HG02642 (cell line): ENCODE results near the gene LPCAT1.
"Not testable (repeated sequence)": the region's sequence is repeated elsewhere in the genome, so short reads cannot be mapped to it uniquely, and the experiment has no call there.

Source experiments
- ATAC-seq: cut with Tn5 transposase; IDR thresholded peaks from one replicate; pipeline ENCODE4 v1.9.1; 2021; ENCODE audit warnings: mild to moderate bottlenecking; ENCODE audit not compliant: unreplicated experiment, poor library complexity

Gene LPCAT1

GRCh38 chr5:1543398-1544293, 19.9 kb upstream of the LPCAT1 start:
- ATAC-seq: no peak

DNA sequence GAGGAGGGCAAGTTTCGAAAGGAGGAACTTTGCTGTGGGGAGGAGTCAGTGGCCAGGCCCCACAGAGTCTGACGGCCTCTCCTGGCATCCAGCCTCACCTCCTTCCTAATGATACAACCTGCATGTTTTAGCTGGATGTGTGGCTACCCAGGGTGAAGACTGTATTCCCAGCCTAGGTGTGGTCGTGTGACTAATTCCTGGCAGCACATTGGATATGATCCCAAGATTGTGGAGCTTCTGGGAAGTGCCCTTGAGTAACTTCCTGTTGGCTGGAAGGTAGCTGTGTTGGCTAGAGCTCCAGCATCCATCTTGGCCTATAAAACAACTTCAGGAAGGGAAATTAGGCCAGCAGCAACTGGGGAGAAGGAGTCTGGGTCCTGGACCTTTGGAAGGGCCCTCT, 19.0 kb upstream of the LPCAT1 start:
- ATAC-seq: no peak

GRCh38 chr5:1541702-1542400, 18.1 kb upstream of the LPCAT1 start:
- ATAC-seq: no peak

- ATAC-seq: no peak
Measured at GRCh38 chr5:1540831-1541701, 17.3 kb upstream of the LPCAT1 start.

GRCh38 chr5:1540166-1540565, 16.4 kb upstream of the LPCAT1 start:
- ATAC-seq: no peak

GRCh38 chr5:1539393-1540161, 15.8 kb upstream of the LPCAT1 start:
- ATAC-seq: not testable (repeated sequence)

- ATAC-seq: no peak
Measured at GRCh38 chr5:1538741-1539392, 15.1 kb upstream of the LPCAT1 start.

DNA sequence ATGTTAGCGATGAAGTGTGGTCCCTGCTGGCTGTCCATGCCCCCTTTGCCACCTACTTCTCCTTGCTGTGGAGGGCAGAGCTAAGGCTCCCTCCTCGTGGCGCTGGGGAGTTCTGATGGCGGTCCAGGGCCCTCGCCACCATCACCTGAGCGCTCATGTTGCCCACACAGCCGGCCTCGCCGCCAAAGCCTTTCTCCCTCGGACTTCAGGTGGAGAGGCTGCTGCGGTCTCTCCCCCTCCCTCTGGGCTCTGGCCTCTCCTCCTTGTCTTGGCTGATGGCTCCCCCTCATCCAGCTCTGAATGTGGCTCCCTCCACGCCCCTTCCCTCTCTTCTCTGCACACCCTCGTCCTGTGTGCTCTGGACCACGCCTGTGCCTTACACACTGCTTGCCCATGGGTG, 14.5 kb upstream of the LPCAT1 start:
- no peak for ATAC-seq

DNA sequence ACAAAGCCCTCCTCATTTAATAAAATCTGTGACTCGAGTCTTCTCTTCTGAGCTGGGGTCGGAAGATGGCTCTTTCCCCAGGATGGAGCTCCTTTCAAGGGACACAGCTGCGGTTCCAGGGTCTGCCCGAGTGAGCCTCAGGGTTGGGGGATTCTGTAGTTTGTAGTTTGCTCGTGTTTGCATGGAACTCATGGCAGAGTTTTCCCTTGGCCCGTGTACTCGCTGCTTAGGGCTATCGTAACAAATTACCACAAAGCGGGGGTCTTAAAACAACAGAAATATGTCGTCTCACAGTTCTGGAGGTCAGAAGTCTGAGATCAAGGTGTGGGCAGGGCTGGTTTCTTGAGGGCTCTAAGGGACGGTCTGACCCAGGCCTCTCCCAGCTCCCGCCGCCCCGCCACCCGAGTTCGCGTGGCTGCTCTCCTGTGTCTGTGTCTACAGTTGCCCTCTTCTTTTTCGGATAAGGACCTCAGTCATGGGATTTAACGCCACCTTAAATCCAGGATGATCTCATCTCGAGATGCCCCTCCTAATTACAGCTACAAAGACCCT, 13.9 kb upstream of the LPCAT1 start:
- ATAC-seq: no peak

DNA sequence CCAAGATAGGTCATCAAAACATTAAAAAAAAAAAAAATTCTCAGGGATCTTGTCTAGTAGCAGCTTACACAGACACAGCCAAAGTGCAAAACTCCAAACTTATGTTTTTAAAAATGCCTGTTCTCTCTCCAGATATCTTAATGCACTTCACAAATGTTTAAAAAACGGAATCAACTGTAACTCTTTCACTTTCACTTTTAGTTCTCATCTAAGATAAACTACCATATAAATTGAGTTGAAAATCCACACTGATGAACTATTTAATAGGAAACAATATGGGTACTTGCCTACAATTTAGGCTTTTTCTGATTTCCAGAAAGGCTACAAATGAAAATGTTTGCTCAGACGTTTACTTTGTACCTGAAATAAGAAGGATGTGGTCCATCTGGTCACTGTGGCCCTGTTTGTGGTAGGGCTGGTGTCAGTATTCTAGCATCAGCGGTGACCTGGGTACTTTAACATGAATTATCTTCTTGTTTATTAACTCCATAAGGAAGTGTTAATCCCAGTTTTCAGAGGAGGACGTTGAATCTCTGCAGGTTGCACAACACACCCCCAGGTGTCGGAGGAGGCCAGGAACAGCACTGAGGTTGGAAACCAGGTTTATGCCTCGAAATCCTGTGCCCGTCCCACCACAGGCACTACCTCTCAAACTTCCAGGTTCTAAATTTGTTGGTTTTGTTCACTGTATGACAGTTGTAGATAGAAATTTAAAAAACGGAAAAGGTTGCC, 13.3 kb upstream of the LPCAT1 start:
- ATAC-seq: no peak

DNA sequence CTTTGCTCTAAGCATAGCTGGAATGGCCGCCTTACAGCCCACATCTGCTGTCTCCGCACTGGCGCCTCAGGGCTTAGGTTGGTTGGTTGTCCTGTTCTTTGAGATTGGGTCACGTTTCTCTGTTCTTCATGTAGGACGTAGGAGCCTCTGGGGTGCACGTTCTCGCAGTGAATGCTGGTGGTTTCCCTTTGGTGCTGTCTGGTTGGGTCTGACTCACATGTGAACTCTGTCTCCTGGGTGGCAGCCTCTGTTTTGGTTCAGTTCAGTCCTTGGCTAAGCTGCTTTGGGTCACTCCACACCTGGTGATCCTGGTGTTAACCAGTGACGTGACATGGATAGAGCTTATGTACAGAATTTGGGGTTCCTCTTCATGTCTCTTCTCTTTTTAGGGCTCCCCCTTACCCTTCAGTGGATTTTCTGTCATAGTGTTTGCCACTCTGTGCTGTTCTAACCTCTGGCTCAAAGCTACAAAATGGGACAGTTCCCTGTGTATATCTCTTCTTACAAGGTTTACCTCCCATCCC, 12.6 kb upstream of the LPCAT1 start:
- ATAC-seq: peak; percentile 98

DNA sequence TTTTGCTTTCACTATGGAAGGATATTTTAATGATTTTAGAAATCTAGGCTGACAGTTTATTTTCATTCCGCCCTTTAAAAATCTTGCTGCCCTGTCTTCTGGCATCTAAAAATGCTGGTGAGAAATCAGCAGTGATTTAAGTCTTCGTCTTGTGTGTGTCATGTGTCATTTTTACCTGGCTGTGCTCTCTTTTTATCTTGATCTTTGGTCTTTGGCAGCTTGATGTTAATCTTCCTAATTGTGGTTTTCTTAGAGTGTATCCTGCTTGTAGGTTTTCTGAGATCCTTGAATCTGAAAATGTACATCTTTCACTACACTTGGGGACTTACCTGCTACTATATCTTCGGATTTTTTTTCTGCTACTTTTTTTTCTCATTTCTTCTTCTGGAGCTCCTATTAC, 11.9 kb upstream of the LPCAT1 start:
- ATAC-seq: no peak

DNA sequence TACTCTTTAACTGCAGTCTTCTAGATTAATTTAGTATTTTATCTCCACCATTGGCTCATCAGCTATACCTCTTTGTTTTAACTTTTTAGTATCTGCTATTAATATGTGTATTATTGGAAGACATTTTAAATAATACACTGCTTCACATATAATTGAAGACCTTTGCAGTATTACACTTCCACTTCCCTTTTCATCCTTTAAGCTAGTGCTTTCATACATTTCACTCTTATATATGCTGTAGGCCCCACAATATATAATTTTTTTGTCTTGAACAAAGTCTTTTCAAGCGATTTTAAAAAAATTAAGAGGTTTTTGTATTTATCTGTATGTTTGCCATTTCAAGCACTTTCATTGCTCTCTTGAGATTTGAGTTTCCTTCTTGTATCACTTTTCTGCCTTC, 8.6 kb upstream of the LPCAT1 start:
- no peak for ATAC-seq

GRCh38 chr5:1529498-1529897, 5.7 kb upstream of the LPCAT1 start:
- ATAC-seq: no peak

GRCh38 chr5:1527533-1528205, 3.9 kb upstream of the LPCAT1 start:
- no peak for ATAC-seq

DNA sequence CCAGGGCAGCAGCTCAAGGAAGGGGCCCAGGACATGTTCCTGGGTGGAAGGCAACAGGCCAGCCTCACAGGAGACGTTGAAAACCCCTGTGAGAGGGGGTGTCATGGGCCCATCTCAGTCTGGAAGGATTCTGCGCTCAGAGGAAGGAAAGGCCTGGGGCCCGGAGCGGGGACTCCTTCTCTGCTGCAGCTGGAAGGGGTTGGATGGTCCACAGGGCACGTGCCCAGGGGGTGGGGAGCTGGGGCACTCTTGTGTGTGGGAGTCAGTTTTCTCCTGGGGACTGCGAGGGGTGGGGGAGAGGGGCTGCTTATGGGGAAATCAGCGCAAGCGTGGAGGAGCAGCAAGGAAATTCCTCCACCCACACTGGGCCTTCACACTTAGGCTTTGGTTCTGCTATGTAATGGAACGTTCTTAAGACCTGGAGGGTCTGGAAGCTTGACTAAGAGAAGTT, 2.9 kb upstream of the LPCAT1 start:
- ATAC-seq: no peak

DNA sequence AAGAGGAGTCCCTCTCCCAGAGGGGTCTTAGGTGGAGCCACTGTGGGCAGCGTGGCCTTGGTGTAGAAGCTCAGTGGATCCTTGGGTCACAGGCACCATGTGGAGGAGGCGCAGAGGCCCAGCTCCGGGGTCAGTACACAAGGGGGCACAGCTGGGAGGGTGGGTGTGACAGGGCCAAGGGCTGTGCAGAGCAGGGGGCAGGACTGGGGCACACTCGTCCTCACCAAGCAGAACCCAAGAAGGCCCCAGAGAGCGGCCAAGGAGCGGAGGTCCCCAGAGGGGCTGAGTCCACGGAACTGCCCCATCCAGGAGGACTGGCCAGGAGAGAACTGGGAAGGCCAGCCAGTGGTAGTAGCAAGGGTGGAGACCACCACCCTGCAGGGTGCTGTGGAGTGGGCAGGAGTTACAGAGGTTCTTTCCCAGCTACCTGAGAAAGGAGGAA, 2.5 kb upstream of the LPCAT1 start:
- no peak for ATAC-seq
